Suprapubic skin (tissue), 4 donors: ENCODE measurements around the gene RFC3.
"Not testable (repeated sequence)": the region's sequence is repeated elsewhere in the genome, so short reads cannot be mapped to it uniquely, and the experiment has no call there.

Experiments used
- CTCF ChIP-seq, 2 donors: fragments of 200-600 bp in 1 of 2; fragments of 450-650 bp in 1 of 2; sonication (generic) in 1 of 2; IDR thresholded peaks; one replicate each; pipeline ENCODE4 v1.5.1; 2016 to 2019; ENCODE audit warnings: antibody characterized with exemption in 2 of 2, mild to moderate bottlenecking in 1 of 2, moderate library complexity in 1 of 2
- EP300 ChIP-seq: sonication (generic); formaldehyde crosslinking; IDR thresholded peaks from one replicate; pipeline ENCODE4 v1.6.1; 2017; ENCODE audit warnings: antibody characterized with exemption
- POLR2A ChIP-seq, 2 donors: fragments of 450-650 bp; IDR thresholded peaks; one replicate each; pipeline ENCODE4 v1.6.1; 2017; ENCODE audit warnings: antibody characterized with exemption in 2 of 2, mild to moderate bottlenecking in 2 of 2, moderate library complexity in 2 of 2
- POLR2AphosphoS5 ChIP-seq, 3 donors: sonication (generic); formaldehyde crosslinking; IDR thresholded peaks; one replicate each; pipeline ENCODE4 v1.6.1; 2017; ENCODE audit warnings: antibody characterized with exemption in 3 of 3

GRCh38 chr13:33812829-33813228, 5.1 kb upstream of the RFC3 start:
- not testable (repeated sequence) for TF ChIP-seq CTCF (IDR thresholded peaks at IDR 0.05); POLR2AphosphoS5 (IDR thresholded peaks at IDR 0.05); POLR2A (IDR thresholded peaks at IDR 0.05); EP300
